ENCODE data around the gene B3GNT9. TPM values are rescaled to one million over a fixed set of nuclear protein-coding genes. Genes with fewer than 3 reads are reported as not detected.
A peak's percentile ranks its signal among the peaks of the same experiment; 100 is the strongest.

B3GNT9 gene
- polyA plus RNA-seq, 1 donor from 2014 or later, result not detected

DNA sequence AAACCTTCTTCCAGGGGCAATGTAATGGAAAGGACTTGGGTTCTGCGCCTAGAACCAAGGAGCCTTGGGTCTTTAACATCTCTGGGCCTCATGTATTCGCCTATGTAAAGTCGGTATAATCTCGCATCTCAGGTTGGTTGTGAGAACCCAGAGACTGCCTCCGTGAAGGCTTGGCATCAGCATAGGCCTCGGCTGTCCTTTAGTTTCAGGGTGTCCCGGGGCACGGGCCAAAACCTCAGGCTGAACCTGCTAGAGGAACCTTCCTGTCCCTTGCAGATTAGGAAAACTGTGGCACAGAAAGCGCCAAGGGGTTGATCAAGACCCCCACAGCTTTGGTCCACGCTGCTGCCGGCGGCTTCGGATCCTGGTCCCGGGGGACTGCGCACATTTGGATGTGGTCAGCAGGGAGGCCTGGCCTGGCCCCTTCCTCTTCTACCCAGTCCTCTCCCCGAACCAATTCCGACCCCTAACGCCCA lies 41.8 kb downstream of the B3GNT9 start:
- Histone ChIP-seq H3K27me3 (ENCODE audit: insufficient read depth, low read depth, low read length) (no peaks in the 10 kb centered on the region), H4K20me1 (ENCODE audit: insufficient read depth) (no peaks in the 10 kb centered on the region), H3K9me2 (ENCODE audit: insufficient read depth, low read length) (no peaks in the 10 kb centered on the region), H3K9me3 (ENCODE audit: low read length) (no peaks in the 10 kb centered on the region), H3K4me3 (ENCODE audit: low read length) (peak overlapping the region; percentile 99), H3K79me2 (replicated peaks; ENCODE audit: insufficient read depth, low read length) (peaks cover 30% of the 10 kb centered on the region), H3K4me2 (ENCODE audit: low read length) (peak overlapping the region; percentile 40), H3K27ac (ENCODE audit: low read length) (peak overlapping the region; percentile 52), H2AFZ (ENCODE audit: low read depth, low read length) (peak overlapping the region; percentile 86), H3K9ac (ENCODE audit: low read length) (peak overlapping the region; percentile 86), H3K36me3 (ENCODE audit: insufficient read depth, low read length) (no peaks in the 10 kb centered on the region), H3F3A (ENCODE audit: insufficient read depth, low read length, poor library complexity, severe bottlenecking) (no peaks in the 10 kb centered on the region)
- no peak for TF ChIP-seq EP300 (conservative IDR thresholded peaks at IDR 0.05; ENCODE audit: poor library complexity, severe bottlenecking)
- TF ChIP-seq, protein P1, sequence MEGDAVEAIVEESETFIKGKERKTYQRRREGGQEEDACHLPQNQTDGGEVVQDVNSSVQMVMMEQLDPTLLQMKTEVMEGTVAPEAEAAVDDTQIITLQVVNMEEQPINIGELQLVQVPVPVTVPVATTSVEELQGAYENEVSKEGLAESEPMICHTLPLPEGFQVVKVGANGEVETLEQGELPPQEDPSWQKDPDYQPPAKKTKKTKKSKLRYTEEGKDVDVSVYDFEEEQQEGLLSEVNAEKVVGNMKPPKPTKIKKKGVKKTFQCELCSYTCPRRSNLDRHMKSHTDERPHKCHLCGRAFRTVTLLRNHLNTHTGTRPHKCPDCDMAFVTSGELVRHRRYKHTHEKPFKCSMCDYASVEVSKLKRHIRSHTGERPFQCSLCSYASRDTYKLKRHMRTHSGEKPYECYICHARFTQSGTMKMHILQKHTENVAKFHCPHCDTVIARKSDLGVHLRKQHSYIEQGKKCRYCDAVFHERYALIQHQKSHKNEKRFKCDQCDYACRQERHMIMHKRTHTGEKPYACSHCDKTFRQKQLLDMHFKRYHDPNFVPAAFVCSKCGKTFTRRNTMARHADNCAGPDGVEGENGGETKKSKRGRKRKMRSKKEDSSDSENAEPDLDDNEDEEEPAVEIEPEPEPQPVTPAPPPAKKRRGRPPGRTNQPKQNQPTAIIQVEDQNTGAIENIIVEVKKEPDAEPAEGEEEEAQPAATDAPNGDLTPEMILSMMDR (IDR thresholded peaks at IDR 0.05; ENCODE audit: poor library complexity, severe bottlenecking), result no peak

DNA sequence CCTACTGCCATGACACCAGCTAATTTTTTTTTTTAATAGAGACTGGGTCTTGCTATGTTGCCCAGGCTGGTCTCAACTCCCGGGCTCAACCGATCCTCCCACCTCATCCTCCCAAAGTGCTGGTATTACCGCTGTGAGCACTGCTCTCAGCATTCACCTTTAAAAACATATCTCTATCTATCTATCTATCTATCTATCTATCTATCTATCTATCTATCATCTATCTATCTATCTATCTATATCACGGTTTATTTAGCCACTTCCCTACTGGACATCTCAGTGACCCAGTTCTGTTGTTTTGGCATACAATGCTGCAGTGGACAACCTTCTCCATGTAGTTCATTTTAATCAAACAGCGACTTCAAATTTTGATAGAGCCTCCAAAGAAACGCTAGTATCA lies 42.3 kb downstream of the B3GNT9 start:
- H3K4me2 ChIP-seq (ENCODE audit: low read length), result no peak overlapping the region
- no peak overlapping the region for H3K9ac ChIP-seq (ENCODE audit: low read length)
- no peaks in the 10 kb centered on the region for H3K36me3 ChIP-seq (ENCODE audit: insufficient read depth, low read length)
- no peak for TF ChIP-seq EZH2 (IDR thresholded peaks at IDR 0.05; ENCODE audit: borderline replicate concordance, insufficient read depth, low read length, poor library complexity, severe bottlenecking)
- no peak for TF ChIP-seq TAF1 (IDR thresholded peaks at IDR 0.05; ENCODE audit: low read depth)
- TF ChIP-seq MXI1 (conservative IDR thresholded peaks at IDR 0.05; ENCODE audit: poor library complexity, severe bottlenecking), result no peak
- TF ChIP-seq POLR2AphosphoS5 (IDR thresholded peaks at IDR 0.05), result no peak
- TF ChIP-seq, protein P2, sequence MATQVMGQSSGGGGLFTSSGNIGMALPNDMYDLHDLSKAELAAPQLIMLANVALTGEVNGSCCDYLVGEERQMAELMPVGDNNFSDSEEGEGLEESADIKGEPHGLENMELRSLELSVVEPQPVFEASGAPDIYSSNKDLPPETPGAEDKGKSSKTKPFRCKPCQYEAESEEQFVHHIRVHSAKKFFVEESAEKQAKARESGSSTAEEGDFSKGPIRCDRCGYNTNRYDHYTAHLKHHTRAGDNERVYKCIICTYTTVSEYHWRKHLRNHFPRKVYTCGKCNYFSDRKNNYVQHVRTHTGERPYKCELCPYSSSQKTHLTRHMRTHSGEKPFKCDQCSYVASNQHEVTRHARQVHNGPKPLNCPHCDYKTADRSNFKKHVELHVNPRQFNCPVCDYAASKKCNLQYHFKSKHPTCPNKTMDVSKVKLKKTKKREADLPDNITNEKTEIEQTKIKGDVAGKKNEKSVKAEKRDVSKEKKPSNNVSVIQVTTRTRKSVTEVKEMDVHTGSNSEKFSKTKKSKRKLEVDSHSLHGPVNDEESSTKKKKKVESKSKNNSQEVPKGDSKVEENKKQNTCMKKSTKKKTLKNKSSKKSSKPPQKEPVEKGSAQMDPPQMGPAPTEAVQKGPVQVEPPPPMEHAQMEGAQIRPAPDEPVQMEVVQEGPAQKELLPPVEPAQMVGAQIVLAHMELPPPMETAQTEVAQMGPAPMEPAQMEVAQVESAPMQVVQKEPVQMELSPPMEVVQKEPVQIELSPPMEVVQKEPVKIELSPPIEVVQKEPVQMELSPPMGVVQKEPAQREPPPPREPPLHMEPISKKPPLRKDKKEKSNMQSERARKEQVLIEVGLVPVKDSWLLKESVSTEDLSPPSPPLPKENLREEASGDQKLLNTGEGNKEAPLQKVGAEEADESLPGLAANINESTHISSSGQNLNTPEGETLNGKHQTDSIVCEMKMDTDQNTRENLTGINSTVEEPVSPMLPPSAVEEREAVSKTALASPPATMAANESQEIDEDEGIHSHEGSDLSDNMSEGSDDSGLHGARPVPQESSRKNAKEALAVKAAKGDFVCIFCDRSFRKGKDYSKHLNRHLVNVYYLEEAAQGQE (IDR thresholded peaks at IDR 0.05; ENCODE audit: borderline replicate concordance), result no peak
- TF ChIP-seq RAD21 (conservative IDR thresholded peaks at IDR 0.05), result no peak
- TF ChIP-seq, protein P1 (IDR thresholded peaks at IDR 0.05; ENCODE audit: poor library complexity, severe bottlenecking), result no peak
- TF ChIP-seq EP300 (conservative IDR thresholded peaks at IDR 0.05; ENCODE audit: poor library complexity, severe bottlenecking), result no peak
- TF ChIP-seq SMC3 (conservative IDR thresholded peaks at IDR 0.05; ENCODE audit: poor library complexity), result no peak
- H3K4me3 ChIP-seq (ENCODE audit: low read length), result no peak overlapping the region
- H3K27me3 ChIP-seq (ENCODE audit: insufficient read depth, low read depth, low read length), result no peaks in the 10 kb centered on the region
- H4K20me1 ChIP-seq (ENCODE audit: insufficient read depth), result no peaks in the 10 kb centered on the region
- no peak overlapping the region for H2AFZ ChIP-seq (ENCODE audit: low read depth, low read length)
- peaks cover 30% of the 10 kb centered on the region for H3K79me2 ChIP-seq (replicated peaks; ENCODE audit: insufficient read depth, low read length)
- H3K27ac ChIP-seq (ENCODE audit: low read length), result no peak overlapping the region
- H3F3A ChIP-seq (ENCODE audit: insufficient read depth, low read length, poor library complexity, severe bottlenecking), result no peaks in the 10 kb centered on the region
- H3K9me2 ChIP-seq (ENCODE audit: insufficient read depth, low read length), result no peaks in the 10 kb centered on the region
- H3K9me3 ChIP-seq (ENCODE audit: low read length), result no peaks in the 10 kb centered on the region

Data from neural cell (in vitro differentiated cells).